ENCODE measurements around the gene SETD2.

GRCh38 chr3:47070770-47071169 is 93.1 kb downstream of the SETD2 start:
- TF ChIP-seq NFIC (IDR thresholded peaks at IDR 0.05) (no peak), RAD21 (IDR thresholded peaks at IDR 0.05; ENCODE audit: low read depth) (no peak), REST (IDR thresholded peaks at IDR 0.05; ENCODE audit: low read depth) (no peak), EP300 (IDR thresholded peaks at IDR 0.05; ENCODE audit: borderline replicate concordance) (no peak)
